ENCODE measurements around the gene DNAAF5.

DNAAF5 gene

DNA sequence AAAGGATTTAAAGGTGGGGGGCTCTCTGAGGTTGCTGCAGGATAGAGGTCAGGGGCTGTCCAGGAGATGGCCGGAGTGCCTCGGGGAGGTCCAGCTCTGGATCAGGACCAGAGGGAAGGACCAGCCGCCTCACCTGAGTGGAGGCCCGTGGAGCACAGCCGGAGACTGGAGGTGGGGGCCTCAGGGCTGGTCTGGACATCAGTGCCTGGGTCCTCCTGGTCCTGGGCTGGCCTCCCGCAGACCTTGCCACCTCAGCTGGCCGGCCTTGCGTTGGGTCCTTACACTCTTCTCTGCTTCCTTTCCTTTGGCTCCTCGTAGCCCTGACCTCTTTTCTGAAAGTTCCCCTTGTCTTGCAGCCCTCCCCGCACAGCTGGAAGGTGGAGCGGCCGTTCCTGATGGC, 107.8 kb downstream of the DNAAF5 start:
- DNase-seq (ENCODE audit: low read depth), result no peak

DNA sequence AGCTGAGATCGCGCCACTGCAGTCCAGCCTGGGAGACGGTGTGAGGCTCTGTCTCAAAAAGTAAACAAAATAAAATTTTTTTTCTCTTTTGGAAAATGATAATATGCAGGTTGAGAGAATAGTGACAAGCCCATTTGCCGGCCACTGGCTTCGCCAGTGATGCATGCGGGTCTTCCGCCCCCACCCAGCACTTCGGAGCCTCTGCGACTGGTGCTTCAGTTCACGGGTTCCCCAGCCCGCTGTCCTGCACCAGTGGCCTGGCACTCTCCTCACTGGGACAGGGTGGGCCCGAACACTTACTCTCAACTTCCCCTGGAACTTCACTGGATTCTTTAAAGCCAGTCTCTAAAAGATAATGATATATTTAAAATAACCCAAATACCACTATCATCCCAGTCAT, 108.5 kb downstream of the DNAAF5 start:
- no peak for DNase-seq (ENCODE audit: low read depth)

DNA sequence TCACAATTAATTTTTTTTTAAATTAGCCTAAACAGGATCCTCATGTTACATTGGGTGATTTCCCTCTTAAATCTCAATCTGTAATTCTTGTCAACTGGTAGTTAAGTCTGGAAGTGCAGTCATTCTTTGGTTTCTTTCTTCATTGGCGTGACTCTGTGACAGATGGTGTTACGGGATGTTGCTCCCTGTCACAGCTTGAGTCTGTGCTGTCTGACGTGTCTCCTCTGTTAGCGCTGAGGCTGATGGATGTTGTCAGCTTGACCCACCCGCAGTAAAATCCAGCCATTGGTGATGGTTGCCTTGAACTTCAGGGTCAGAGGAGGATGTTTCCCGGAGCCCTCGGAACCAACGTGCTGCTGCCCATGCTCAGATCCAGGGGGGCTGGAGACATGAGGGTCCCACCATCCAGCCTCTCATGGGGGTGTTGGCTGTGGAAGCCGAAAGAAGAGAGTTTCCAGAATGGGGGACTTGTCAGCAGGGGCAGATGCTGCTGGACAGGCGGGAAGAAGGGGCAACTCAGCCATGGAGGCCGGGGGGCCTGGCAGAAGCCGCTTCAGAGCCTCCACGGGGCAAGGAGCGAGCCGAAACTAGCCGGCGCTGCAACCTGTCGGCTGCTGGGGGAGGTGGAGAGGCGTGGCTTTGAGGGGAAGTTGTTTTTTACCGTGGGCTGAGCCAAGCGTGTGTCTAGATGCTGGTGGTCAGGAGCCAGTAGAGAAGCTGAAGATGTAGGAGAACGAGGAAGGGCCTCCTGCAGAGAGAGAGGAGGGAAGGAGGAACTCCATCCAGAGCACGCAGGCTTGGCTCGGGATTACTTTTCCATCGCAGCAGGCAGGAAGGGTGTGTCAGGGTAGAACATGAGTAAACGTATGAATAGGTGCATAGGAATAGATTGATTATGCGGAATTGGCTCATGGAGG, 109.2 kb downstream of the DNAAF5 start:
- no peak for DNase-seq (ENCODE audit: low read depth)

Measured in activated T-cell treated with anti-CD3 and anti-CD28 coated beads for 48 hours (primary cell).